AG10803 (cell line): Measurements from ENCODE around the gene ARL8A.

ENCODE experiments used
- DNase-seq: peaks from one replicate; pipeline ENCODE4 v3.0.0; 2010; ENCODE audit warnings: low read depth
- H3K4me3 ChIP-seq: 2 replicates; pipeline ENCODE4 v1.5.1; 2011; ENCODE audit warnings: mild to moderate bottlenecking, low read length, control low read depth
- TF ChIP-seq, protein P1 (sequence below): conservative IDR thresholded peaks from 2 replicates; pipeline ENCODE4 v1.5.1; 2011; ENCODE audit warnings: mild to moderate bottlenecking, low read length, control low read depth, inconsistent platforms

ARL8A gene

GRCh38 chr1:202130816-202131522 is 13.6 kb downstream of the ARL8A start:
- TF ChIP-seq, protein P1, sequence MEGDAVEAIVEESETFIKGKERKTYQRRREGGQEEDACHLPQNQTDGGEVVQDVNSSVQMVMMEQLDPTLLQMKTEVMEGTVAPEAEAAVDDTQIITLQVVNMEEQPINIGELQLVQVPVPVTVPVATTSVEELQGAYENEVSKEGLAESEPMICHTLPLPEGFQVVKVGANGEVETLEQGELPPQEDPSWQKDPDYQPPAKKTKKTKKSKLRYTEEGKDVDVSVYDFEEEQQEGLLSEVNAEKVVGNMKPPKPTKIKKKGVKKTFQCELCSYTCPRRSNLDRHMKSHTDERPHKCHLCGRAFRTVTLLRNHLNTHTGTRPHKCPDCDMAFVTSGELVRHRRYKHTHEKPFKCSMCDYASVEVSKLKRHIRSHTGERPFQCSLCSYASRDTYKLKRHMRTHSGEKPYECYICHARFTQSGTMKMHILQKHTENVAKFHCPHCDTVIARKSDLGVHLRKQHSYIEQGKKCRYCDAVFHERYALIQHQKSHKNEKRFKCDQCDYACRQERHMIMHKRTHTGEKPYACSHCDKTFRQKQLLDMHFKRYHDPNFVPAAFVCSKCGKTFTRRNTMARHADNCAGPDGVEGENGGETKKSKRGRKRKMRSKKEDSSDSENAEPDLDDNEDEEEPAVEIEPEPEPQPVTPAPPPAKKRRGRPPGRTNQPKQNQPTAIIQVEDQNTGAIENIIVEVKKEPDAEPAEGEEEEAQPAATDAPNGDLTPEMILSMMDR: no peak
- no peak overlapping the region for H3K4me3 ChIP-seq
- no peak for DNase-seq

GRCh38 chr1:202130297-202130721 is 14.2 kb downstream of the ARL8A start:
- H3K4me3 ChIP-seq: no peak overlapping the region
- TF ChIP-seq, protein P1: no peak
- DNase-seq: no peak

- H3K4me3 ChIP-seq: no peak overlapping the region
- no peak for DNase-seq
- TF ChIP-seq, protein P1: no peak
Observed at GRCh38 chr1:202129453-202130296, 14.9 kb downstream of the ARL8A start.

DNA sequence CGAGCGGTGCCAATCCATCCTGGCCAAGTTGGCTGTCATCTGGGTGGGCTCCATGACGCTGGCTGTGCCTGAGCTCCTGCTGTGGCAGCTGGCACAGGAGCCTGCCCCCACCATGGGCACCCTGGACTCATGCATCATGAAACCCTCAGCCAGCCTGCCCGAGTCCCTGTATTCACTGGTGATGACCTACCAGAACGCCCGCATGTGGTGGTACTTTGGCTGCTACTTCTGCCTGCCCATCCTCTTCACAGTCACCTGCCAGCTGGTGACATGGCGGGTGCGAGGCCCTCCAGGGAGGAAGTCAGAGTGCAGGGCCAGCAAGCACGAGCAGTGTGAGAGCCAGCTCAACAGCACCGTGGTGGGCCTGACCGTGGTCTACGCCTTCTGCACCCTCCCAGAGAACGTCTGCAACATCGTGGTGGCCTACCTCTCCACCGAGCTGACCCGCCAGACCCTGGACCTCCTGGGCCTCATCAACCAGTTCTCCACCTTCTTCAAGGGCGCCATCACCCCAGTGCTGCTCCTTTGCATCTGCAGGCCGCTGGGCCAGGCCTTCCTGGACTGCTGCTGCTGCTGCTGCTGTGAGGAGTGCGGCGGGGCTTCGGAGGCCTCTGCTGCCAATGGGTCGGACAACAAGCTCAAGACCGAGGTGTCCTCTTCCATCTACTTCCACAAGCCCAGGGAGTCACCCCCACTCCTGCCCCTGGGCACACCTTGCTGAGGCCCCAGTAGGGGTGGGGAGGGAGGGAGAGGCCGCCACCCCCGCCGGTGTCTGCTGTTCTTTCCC is 16.5 kb downstream of the ARL8A start:
- no peak overlapping the region for H3K4me3 ChIP-seq
- TF ChIP-seq, protein P1: no peak
- DNase-seq: no peak

DNA sequence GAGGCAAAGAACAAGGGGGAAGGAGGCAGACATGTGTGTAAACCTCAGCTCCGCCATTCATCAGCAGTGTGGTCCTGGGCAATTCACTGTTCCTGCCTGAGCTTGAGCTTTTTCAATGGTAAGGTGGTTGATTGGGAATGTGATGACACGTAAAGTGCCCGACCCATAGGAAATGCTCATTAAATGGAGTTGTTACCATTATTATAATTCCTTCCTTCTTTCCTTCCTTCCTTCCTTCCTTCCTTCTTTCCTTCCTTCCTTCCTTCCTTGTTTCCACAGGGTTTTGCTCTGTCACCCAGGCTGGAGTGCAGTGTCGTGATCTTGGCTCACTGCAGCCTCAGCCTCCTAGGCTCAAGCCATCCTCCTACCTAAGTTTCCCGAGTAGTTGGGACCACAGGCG is 17.5 kb downstream of the ARL8A start:
- no peak for DNase-seq
- no peak overlapping the region for H3K4me3 ChIP-seq
- TF ChIP-seq, protein P1: no peak

DNA sequence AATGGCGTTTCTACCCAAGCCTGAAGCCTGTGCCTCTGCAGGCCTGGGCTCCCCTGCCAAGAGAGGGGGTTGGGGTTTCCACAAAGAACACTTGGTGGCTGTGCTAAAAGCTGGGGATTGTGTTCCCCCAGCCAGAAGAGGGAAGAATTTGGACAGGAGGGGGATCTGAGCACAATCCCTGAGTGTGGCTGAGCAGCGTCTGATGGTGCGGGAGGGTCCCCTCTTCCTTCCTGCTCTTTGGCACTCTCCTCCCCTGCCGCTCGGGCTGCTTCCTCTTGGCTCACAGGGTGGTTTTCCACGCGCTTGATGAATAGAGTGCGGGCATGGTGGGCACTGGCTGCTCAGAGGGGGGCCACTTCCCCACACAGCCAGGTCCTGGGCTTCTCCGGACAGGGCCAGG is 18.1 kb downstream of the ARL8A start:
- TF ChIP-seq, protein P1: no peak
- no peak for DNase-seq
- H3K4me3 ChIP-seq: no peak overlapping the region
